ENCODE measurements around the gene CLSTN2.

The CLSTN2 gene

DNA sequence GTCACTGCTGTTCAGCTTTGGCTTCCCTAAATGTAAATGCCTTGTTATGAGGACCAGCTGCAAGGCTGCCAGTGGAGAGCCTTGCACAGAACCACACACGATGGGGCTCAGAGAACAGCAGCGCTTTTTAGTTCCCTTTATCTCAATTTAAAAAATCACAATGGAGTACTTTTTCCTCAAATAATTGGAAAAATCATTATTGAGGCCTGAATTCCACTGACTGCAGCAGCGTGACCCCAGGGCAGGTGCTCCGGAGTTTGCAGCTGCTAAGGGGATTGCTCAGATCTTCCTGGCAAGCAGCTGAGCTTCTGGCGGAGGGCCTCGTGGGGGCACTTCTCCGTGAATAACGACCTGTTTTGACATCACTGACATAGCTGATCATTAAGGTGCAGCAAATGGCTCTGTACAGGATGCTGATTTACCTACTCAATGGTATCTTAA, 497.3 kb downstream of the CLSTN2 start:
- H3K27ac ChIP-seq (ENCODE audit: extremely low read depth, low read depth, low read length), result no peak overlapping the region

DNA sequence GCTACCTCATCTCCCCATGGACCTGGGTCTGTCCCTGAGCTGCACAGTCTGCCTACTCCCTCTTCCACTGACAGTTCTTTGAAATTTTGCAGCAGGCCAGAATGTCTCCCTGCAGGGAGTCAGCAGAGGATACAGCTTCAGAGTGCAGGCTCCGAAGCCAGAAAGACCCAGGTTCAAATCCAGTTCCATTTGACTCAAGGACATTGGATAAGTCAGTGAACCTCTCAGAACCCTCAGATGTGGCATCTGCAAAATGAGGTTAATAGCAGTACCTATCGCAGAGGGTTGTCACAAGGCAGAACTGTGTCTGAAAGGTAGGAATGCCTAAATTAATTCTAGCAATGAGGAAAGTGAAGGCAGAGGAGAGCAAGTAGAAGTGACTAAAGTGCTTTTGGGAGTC, 498.4 kb downstream of the CLSTN2 start:
- Histone ChIP-seq H3K4me1 (ENCODE audit: control insufficient read depth, insufficient read depth, low read length) (no peaks in the 10 kb centered on the region), H3K9me3 (ENCODE audit: control insufficient read depth, insufficient read depth, low read depth, low read length) (no peaks in the 10 kb centered on the region), H3K4me3 (ENCODE audit: low read depth, low read length) (no peak overlapping the region), H3K27ac (ENCODE audit: extremely low read depth, low read depth, low read length) (no peak overlapping the region), H3K36me3 (ENCODE audit: control insufficient read depth in 2 of 2, insufficient read depth in 1 of 2, low read length in 2 of 2) (no peaks in the 10 kb centered on the region)
- ChIA-PET CTCF (no interaction called here), POLR2A (no interaction called here)
- no peak for TF ChIP-seq ZNF670 (tag by site-specific recombination; IDR thresholded peaks at IDR 0.05; ENCODE audit: low read depth)

More for the DNA sequence above, 497.3 kb downstream of the CLSTN2 start:
- H3K9me3 ChIP-seq (ENCODE audit: control insufficient read depth, insufficient read depth, low read depth, low read length), result no peaks in the 10 kb centered on the region
- TF ChIP-seq ZIC2 (tag by site-specific recombination; IDR thresholded peaks at IDR 0.05), result no peak
- no peak for TF ChIP-seq ZNF16 (tag by site-specific recombination; IDR thresholded peaks at IDR 0.05; ENCODE audit: low read depth)
- TF ChIP-seq ZNF571 (tag by site-specific recombination; IDR thresholded peaks at IDR 0.05), result no peak
- TF ChIP-seq ZNF416 (tag by site-specific recombination; IDR thresholded peaks at IDR 0.05), result no peak
- TF ChIP-seq ZNF169 (tag by site-specific recombination; IDR thresholded peaks at IDR 0.05), result no peak
- TF ChIP-seq ZNF501 (tag by site-specific recombination; IDR thresholded peaks at IDR 0.05), result no peak
- TF ChIP-seq, protein P1, sequence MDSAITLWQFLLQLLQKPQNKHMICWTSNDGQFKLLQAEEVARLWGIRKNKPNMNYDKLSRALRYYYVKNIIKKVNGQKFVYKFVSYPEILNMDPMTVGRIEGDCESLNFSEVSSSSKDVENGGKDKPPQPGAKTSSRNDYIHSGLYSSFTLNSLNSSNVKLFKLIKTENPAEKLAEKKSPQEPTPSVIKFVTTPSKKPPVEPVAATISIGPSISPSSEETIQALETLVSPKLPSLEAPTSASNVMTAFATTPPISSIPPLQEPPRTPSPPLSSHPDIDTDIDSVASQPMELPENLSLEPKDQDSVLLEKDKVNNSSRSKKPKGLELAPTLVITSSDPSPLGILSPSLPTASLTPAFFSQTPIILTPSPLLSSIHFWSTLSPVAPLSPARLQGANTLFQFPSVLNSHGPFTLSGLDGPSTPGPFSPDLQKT (IDR thresholded peaks at IDR 0.05; ENCODE audit: borderline replicate concordance, low read depth, low read length), result no peak
- no peak for TF ChIP-seq ZNF341 (tag by site-specific recombination; IDR thresholded peaks at IDR 0.05; ENCODE audit: low read depth)
- TF ChIP-seq, protein P2, sequence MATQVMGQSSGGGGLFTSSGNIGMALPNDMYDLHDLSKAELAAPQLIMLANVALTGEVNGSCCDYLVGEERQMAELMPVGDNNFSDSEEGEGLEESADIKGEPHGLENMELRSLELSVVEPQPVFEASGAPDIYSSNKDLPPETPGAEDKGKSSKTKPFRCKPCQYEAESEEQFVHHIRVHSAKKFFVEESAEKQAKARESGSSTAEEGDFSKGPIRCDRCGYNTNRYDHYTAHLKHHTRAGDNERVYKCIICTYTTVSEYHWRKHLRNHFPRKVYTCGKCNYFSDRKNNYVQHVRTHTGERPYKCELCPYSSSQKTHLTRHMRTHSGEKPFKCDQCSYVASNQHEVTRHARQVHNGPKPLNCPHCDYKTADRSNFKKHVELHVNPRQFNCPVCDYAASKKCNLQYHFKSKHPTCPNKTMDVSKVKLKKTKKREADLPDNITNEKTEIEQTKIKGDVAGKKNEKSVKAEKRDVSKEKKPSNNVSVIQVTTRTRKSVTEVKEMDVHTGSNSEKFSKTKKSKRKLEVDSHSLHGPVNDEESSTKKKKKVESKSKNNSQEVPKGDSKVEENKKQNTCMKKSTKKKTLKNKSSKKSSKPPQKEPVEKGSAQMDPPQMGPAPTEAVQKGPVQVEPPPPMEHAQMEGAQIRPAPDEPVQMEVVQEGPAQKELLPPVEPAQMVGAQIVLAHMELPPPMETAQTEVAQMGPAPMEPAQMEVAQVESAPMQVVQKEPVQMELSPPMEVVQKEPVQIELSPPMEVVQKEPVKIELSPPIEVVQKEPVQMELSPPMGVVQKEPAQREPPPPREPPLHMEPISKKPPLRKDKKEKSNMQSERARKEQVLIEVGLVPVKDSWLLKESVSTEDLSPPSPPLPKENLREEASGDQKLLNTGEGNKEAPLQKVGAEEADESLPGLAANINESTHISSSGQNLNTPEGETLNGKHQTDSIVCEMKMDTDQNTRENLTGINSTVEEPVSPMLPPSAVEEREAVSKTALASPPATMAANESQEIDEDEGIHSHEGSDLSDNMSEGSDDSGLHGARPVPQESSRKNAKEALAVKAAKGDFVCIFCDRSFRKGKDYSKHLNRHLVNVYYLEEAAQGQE (tag by site-specific recombination; IDR thresholded peaks at IDR 0.05), result no peak
- TF ChIP-seq ZNF24 (tag by site-specific recombination; IDR thresholded peaks at IDR 0.05), result no peak
- no peak for TF ChIP-seq GFI1B (tag by site-specific recombination; IDR thresholded peaks at IDR 0.05)
- no peak for TF ChIP-seq ZXDB (tag by site-specific recombination; IDR thresholded peaks at IDR 0.05)
- TF ChIP-seq, protein P3, sequence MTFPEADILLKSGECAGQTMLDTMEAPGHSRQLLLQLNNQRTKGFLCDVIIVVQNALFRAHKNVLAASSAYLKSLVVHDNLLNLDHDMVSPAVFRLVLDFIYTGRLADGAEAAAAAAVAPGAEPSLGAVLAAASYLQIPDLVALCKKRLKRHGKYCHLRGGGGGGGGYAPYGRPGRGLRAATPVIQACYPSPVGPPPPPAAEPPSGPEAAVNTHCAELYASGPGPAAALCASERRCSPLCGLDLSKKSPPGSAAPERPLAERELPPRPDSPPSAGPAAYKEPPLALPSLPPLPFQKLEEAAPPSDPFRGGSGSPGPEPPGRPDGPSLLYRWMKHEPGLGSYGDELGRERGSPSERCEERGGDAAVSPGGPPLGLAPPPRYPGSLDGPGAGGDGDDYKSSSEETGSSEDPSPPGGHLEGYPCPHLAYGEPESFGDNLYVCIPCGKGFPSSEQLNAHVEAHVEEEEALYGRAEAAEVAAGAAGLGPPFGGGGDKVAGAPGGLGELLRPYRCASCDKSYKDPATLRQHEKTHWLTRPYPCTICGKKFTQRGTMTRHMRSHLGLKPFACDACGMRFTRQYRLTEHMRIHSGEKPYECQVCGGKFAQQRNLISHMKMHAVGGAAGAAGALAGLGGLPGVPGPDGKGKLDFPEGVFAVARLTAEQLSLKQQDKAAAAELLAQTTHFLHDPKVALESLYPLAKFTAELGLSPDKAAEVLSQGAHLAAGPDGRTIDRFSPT (tag by site-specific recombination; IDR thresholded peaks at IDR 0.05), result no peak
- TF ChIP-seq ZNF423 (tag by site-specific recombination; IDR thresholded peaks at IDR 0.05), result no peak
- TF ChIP-seq ZNF777 (tag by site-specific recombination; IDR thresholded peaks at IDR 0.05; ENCODE audit: borderline replicate concordance), result no peak
- no peak for TF ChIP-seq ZNF621 (tag by site-specific recombination; IDR thresholded peaks at IDR 0.05)
- TF ChIP-seq GLIS2 (tag by site-specific recombination; IDR thresholded peaks at IDR 0.05), result no peak
- TF ChIP-seq ZFP41 (tag by site-specific recombination; IDR thresholded peaks at IDR 0.05; ENCODE audit: borderline replicate concordance), result no peak
- no peak for TF ChIP-seq ZNF37A (tag by site-specific recombination; IDR thresholded peaks at IDR 0.05)
- TF ChIP-seq ZNF404 (tag by site-specific recombination; IDR thresholded peaks at IDR 0.05), result no peak
- no peak overlapping the region for H3K4me3 ChIP-seq (ENCODE audit: low read depth, low read length)
- ChIA-PET CTCF (interaction anchor here (0.6 kb wide), 2 partner anchors 226 to 1718 kb away, joined by 3 read pairs; no protein-coding TSS in a partner anchor), POLR2A (no interaction called here)
- no peaks in the 10 kb centered on the region for H3K4me1 ChIP-seq (ENCODE audit: control insufficient read depth, insufficient read depth, low read length)
- H3K36me3 ChIP-seq (ENCODE audit: control insufficient read depth in 2 of 2, insufficient read depth in 1 of 2, low read length in 2 of 2), result no peaks in the 10 kb centered on the region

Measured in HEK293 (cell line).